Endothelial cell of umbilical vein (primary cell): ENCODE results near the gene SLC24A1. TPM values are rescaled to one million over a fixed set of nuclear protein-coding genes. Genes with fewer than 3 reads are reported as not detected.

Experiments
- BruUV-seq: library from RNA; stranded (reverse); fragments of 400-500 nt; replicated peaks from 2 replicates; lab custom pipeline; 2021; lab: Mats Ljungman, UMichigan
- CTCF ChIA-PET: fragments of 300-600, 350-600 bp; sonication (Branson Sonifier 250); formaldehyde crosslinking; loops from one replicate; lab custom pipeline; 2021; ENCODE audit warnings: antibody characterized with exemption, inconsistent platforms; lab: Charles Lee
- POLR2A ChIA-PET: fragments of 300-600, 350-600 bp; sonication (Branson Sonifier 250); formaldehyde crosslinking; loops from one replicate; lab custom pipeline; 2021; ENCODE audit warnings: antibody characterized with exemption, inconsistent platforms; lab: Charles Lee
- DNase-seq: peaks from one replicate; pipeline ENCODE4 v3.0.0-alpha.2; 2011; ENCODE audit warnings: low read depth, low spot score
- FAIRE-seq: peaks from 2 replicates; lab custom pipeline; 2011; peaks lifted over from hg19 to GRCh38; lab: Jason Lieb, UNC
- H2AFZ ChIP-seq: 2 replicates; pipeline ENCODE4 v1.6.0; 2012; ENCODE audit warnings: low read depth, low read length, control low read depth, inconsistent platforms
- H3K27ac ChIP-seq: 2 replicates; pipeline ENCODE4 v1.5.1; 2011; ENCODE audit warnings: low read depth, mild to moderate bottlenecking, control low read depth, low read length, moderate library complexity; ENCODE audit not compliant: insufficient read depth
- H3K27me3 ChIP-seq, 2 experiments: 2 replicates each; pipeline versions ENCODE4 v1.6.0 to v1.6.1; 2011; ENCODE audit warnings: low read length in 2 of 2, mixed read lengths in 1 of 2; ENCODE audit not compliant: control insufficient read depth in 2 of 2, insufficient read depth in 2 of 2
- H3K36me3 ChIP-seq, 2 experiments: 2 replicates in 1 of 2; 3 replicates in 1 of 2; pipeline ENCODE4 v1.5.1; 2011; ENCODE audit warnings: low read length in 2 of 2, mild to moderate bottlenecking in 1 of 2, moderate library complexity in 1 of 2; ENCODE audit not compliant: control insufficient read depth in 2 of 2, insufficient read depth in 2 of 2; ENCODE audit errors: extremely low read depth in 1 of 2
- H3K4me1 ChIP-seq: 3 replicates; pipeline ENCODE4 v1.5.1; 2011; ENCODE audit warnings: mild to moderate bottlenecking, low read length; ENCODE audit not compliant: control insufficient read depth, insufficient read depth; ENCODE audit errors: extremely low read depth
- H3K4me2 ChIP-seq: 2 replicates; pipeline ENCODE4 v1.6.1; 2011; ENCODE audit warnings: low read length, control low read depth, mixed read lengths; ENCODE audit not compliant: insufficient read depth
- H3K4me3 ChIP-seq, 3 experiments: fragments of 200-600 bp in 1 of 3; sonication (generic), shearing (Covaris generic) in 1 of 3; replicated peaks in 1 of 3; 2 replicates each; pipeline ENCODE4 v1.5.1; 2011 to 2016; ENCODE audit warnings: control low read depth in 3 of 3, low read length in 3 of 3, mild to moderate bottlenecking in 2 of 3, inconsistent platforms in 1 of 3, low read depth in 1 of 3, moderate library complexity in 1 of 3; ENCODE audit not compliant: insufficient read depth in 1 of 3
- H3K79me2 ChIP-seq: 2 replicates; pipeline ENCODE4 v1.6.0; 2012; ENCODE audit warnings: low read length, inconsistent platforms; ENCODE audit not compliant: control insufficient read depth, insufficient read depth
- H3K9ac ChIP-seq: replicated peaks from 2 replicates; pipeline ENCODE3; 2011; ENCODE audit warnings: low read length, control low read depth; ENCODE audit not compliant: insufficient read depth; ENCODE audit errors: extremely low read depth
- H3K9me1 ChIP-seq: replicated peaks from 3 replicates; pipeline ENCODE4 v1.6.0; 2011; ENCODE audit warnings: mild to moderate bottlenecking, low read length; ENCODE audit not compliant: control insufficient read depth, insufficient read depth; ENCODE audit errors: extremely low read depth
- H3K9me3 ChIP-seq: replicated peaks from 2 replicates; pipeline ENCODE4 v1.5.1; 2012; ENCODE audit warnings: low read length, inconsistent platforms; ENCODE audit not compliant: control insufficient read depth, insufficient read depth
- H4K20me1 ChIP-seq: replicated peaks from 2 replicates; pipeline ENCODE3; 2011; ENCODE audit warnings: mild to moderate bottlenecking, low read length; ENCODE audit not compliant: control insufficient read depth, insufficient read depth; ENCODE audit errors: extremely low read depth
- CTCF ChIP-seq, 2 donors: IDR thresholded peaks; 1 replicate in 1 of 2; 2 replicates in 1 of 2; pipeline ENCODE4 v1.5.1; 2011; ENCODE audit warnings: low read length in 2 of 2, mild to moderate bottlenecking in 2 of 2, moderate library complexity in 2 of 2, control low read depth in 1 of 2, inconsistent platforms in 1 of 2, low read depth in 1 of 2; ENCODE audit not compliant: insufficient read depth in 1 of 2; ENCODE audit errors: extremely low read depth in 1 of 2
- FOS ChIP-seq: IDR thresholded peaks from 2 replicates; pipeline ENCODE4 v1.6.1; 2011; ENCODE audit warnings: mild to moderate bottlenecking, low read length, moderate library complexity, borderline replicate concordance; ENCODE audit not compliant: insufficient read depth
- JUN ChIP-seq: IDR thresholded peaks from 2 replicates; pipeline ENCODE4 v1.6.1; 2011; ENCODE audit warnings: borderline replicate concordance, low read depth; ENCODE audit not compliant: insufficient read length, insufficient read depth
- MYC ChIP-seq: IDR thresholded peaks from one replicate; pipeline ENCODE4 v1.6.1; 2011; ENCODE audit warnings: mild to moderate bottlenecking, low read depth, low read length
- dilution Hi-C: fragments of 300-500 bp; cut with MboI; formaldehyde crosslinking; loops from one replicate; pipeline ENCODE4 v1.15.0; 2019; ENCODE audit warnings: low sequenced_read_pairs; ENCODE audit not compliant: extremely low pct_ligation_motif_present
- intact Hi-C: fragments of 100-400 bp; cut with micrococcal nuclease; formaldehyde crosslinking; loops from one replicate; pipeline ENCODE4 v1.10.0; 2022
- polyA plus RNA-seq, 4 experiments: library from polyadenylated mRNA; depleted of rRNA in 3 of 4; stranded (reverse) in 3 of 4; unstranded in 1 of 4; fragments of >200 nt; gene quantifications; 2 replicates each; pipeline versions ENCODE4 v1.2.1 to v1.2.3, GENCODE V29; 2011 to 2012; ENCODE audit warnings: missing spikeins in 1 of 4
- total RNA-seq: library from RNA; stranded (reverse); gene quantifications from 2 replicates; pipeline ENCODE4 v1.2.3, GENCODE V29; 2021

Gene SLC24A1
- total and polyA plus RNA-seq, 2 donors (not counting 3 experiments of a cell fraction or from before 2014, with no cell fraction given), result 3.6 to 7.3 TPM

GRCh38 chr15:65638681-65639089, 16.9 kb downstream of the SLC24A1 start:
- H3K4me3 ChIP-seq, result no peak overlapping the region
- CTCF ChIA-PET, result interaction anchor here (0.6 to 3.7 kb wide), 14 partner anchors 10 to 341 kb away, joined by 3 to 25 read pairs (median 6); partner anchors contain the start of genes INTS14 and RAB11A
- intact Hi-C loops, result loop anchor here (1.0 to 10.0 kb wide), 4 partner anchors 191 to 306 kb away; partner anchors contain the start of gene RAB11A

More at GRCh38 chr15:65638681-65639089, 16.9 kb downstream of the SLC24A1 start:
- no peaks in the 10 kb centered on the region for H3K36me3 ChIP-seq
- no TSS peak for BruUV-seq
- H3K79me2 ChIP-seq, result no peaks in the 10 kb centered on the region
- no peaks in the 10 kb centered on the region for H4K20me1 ChIP-seq
- POLR2A ChIA-PET, result no interaction called here
- peaks cover 20% of the 10 kb centered on the region for H3K4me1 ChIP-seq
- TF ChIP-seq FOS (no peak), MYC (no peak), JUN (no peak), CTCF (IDR thresholded peaks at IDR 0.05; ENCODE audit: extremely low read depth in 1 of 2, insufficient read depth in 1 of 2, low read depth in 1 of 2, low read length in 2 of 2) (peak; percentile 72)
- DNase-seq (peak; percentile 74), FAIRE-seq (peak; percentile 93)
- H3K4me2 ChIP-seq, result peak overlapping the region; percentile 19
- no peak overlapping the region for H3K27ac ChIP-seq
- dilution Hi-C loops, result no loop called here
- H3K27me3 ChIP-seq, result no peaks in the 10 kb centered on the region
- H3K9ac ChIP-seq, result no peak overlapping the region
- H2AFZ ChIP-seq, result peak overlapping the region; percentile 21
- no peaks in the 10 kb centered on the region for H3K9me1 ChIP-seq
- no peaks in the 10 kb centered on the region for H3K9me3 ChIP-seq
